GM18498 (cell line): ENCODE results near the gene GATAD2A.
A peak's percentile ranks its signal among the peaks of the same experiment; 100 is the strongest.
"Not testable (repeated sequence)": the region's sequence is repeated elsewhere in the genome, so short reads cannot be mapped to it uniquely, and the experiment has no call there.

Experiments
- ATAC-seq: cut with Tn5 transposase; IDR thresholded peaks from one replicate; pipeline ENCODE4 v1.9.1; 2021; ENCODE audit warnings: mild to moderate bottlenecking, moderate library complexity; ENCODE audit not compliant: unreplicated experiment

The GATAD2A gene

DNA sequence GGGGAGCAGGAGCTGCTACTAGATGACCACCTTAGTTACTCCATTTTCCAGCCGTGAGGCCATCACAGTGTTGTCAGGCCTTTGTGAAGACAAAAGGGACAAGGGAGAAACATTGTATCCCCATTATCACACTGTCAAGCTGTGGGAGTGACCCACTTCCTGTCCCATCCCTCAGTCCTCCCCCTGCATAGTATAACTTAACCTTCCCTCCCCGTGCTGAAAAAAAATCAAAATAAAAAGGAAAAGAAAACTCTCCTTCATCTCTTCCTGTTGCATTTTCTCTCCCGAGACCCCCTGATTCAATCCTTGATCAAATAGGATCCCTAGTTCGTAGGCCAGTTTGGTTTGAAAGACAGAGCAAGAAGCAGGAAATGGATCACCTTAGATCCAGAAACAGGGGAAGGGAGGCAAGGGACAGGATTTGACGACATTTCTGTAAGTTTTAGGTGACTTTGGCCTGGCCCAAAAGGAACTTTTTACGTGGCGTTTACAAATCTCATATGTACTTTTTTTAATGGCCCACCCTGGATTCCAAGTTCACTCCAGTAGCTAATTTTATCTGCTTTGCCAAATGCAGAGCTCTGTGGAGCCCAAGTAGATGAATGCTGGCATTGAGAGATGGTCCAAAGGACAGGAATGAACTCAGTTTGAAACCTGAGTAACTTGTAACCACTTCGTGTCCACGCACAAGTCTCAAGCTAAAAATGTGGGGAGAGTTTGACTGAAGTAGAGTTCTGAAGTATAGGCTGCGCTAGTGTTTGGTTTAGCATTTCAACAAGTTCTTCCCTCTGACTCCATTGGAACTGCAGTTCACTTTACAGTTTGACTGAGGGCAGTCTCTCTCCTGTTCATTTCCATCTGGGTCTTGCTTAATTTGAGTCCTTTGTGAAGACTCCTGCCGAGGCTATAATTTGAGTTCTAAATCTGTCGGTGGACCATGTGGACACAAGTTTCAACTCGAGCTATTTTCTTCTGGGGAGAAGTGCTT, 16.6 kb upstream of the GATAD2A start:
- ATAC-seq = no peak

- not testable (repeated sequence) for ATAC-seq
These were observed 15.8 kb upstream of the GATAD2A start for GRCh38 chr19:19389683-19390082.

- ATAC-seq = not testable (repeated sequence)
These were observed 11.1 kb upstream of the GATAD2A start for GRCh38 chr19:19394333-19394732.

DNA sequence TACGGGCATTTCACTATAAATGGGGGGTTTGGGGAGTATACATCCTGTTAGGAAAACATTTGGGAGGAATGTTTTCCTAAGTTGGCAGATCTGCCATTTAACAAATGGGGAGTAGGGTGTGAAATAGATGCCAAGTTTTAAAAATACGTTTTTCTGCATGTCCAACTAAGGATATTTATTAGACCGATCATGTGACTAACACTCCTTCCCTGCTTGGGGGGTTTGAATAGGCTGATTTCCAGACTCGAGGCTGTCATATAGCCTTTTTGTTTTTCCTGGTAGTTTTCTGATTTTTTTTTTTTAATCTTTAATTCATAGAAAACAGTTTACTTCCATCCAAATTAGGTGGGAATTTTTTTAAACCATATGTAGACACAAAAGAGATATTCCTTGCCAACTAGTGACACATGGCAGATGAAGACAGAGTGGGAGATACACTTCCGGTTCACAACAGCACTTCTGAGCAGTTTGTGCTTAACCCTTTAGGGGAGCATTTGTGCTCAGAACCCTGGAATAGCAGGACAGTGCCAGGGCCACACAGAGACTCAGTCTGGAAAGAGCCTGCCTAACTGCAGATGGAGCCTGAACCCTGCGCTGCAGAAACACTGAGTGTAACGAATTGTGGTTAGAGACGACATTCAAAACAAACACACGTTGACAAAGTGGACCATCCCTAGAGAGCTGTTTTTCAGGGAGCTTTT, 5.6 kb upstream of the GATAD2A start:
- ATAC-seq = no peak

DNA sequence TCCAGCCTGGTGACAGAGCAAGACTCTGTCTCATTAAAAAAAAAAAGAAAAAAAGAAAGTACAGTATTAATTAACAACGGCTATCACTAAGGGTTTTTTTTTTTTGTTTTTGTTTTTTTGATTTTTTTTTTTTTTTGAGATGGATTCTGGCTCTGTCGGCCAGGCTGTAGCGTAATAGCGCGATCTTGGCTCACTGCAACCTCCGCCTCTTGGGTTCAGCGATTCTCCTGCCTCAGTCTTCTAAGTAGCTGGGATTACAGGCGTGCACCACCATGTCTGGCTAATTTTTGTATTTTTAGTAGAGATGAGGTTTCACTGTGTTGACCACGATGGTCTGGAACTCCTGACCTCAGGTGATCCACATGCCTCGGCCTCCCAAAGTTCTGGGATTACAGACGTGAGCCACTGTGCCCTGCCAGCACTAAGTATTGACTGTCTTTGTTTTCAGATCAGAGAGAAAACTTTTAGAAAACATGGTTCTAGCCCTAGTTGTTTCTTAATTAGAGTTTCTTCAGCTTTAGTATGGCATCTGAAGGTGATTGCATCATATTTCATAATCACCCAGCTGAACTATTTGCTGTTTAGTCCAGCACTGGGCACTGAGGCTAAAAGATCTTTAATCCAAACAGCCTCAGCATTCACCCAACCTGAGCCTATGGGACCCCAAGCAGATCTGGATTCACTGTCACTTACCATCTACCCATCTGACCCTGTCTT, 2.7 kb upstream of the GATAD2A start:
- ATAC-seq = no peak

DNA sequence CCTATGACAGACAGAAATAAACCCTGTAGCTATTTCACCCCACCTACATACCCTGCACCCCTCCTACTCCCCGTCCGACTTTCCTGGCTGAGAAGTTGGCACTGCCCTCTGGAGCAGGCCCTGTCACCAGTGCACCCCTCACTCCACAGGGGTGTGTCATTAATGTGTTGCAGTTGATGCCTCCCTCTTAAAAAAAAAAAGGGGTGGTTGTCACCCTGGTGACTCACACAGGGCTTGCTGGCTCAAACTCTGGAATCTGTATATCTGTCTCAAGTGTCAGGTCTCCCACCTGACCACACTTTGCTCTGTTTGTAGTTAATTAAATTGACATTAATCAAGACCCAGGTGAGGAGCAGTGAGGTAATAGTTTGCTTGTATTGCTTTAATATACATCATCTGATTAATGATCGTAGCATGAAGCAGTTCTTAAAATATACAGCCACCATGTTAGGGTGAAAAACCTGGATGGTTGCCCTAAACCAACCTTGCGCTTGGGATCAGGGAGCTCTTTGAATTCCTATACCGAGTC, 2.0 kb upstream of the GATAD2A start:
- ATAC-seq = no peak

DNA sequence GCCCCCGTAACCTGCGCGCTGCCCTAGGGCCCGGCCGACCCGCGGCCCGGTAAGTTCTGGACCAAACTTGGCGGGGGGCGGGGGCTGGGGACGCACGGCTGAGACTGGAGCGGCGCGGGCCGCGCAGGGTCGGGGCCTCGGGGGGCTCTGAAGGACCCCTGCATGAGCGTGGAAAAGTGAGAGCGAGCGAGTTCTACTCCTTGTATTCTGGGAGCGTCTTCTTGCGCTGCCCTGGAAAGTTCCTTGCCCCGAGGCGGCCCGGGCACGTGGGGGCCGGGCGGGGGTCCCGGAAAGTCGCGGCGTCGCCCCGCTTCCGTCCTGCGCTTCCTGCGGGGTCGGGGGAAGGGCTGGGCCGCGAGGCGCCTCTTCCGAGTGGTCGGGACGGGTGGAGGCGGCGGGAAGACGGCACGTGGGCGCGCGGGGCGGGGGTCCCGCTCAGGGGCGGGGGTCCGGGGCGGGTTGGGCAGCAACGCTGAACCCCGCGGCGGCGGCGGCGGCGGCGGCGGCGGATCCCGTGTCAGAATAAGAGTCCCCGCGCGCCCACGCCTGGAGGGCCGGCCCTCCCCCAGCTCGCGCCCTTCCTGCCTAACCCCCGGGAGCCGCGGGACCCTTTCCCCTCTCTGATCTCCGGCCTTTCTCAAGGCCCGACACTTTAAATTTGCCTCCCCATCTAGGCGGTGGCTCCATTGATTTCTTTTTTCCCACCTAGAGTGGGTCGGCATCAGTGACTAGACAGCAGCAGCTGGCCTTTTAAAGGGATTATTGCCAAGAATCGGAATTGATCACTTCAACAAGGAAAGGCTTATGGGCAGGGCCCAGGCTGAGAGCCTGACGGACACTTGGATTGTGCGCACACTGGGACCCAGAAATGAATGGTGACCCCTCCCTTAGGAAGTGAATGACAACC, 749 bp downstream of the GATAD2A start:
- ATAC-seq = peak; percentile 33

GRCh38 chr19:19406878-19407632, 1.6 kb downstream of the GATAD2A start:
- ATAC-seq = peak; percentile 34

- no peak for ATAC-seq
These were observed 2.1 kb downstream of the GATAD2A start for GRCh38 chr19:19407633-19407930.

DNA sequence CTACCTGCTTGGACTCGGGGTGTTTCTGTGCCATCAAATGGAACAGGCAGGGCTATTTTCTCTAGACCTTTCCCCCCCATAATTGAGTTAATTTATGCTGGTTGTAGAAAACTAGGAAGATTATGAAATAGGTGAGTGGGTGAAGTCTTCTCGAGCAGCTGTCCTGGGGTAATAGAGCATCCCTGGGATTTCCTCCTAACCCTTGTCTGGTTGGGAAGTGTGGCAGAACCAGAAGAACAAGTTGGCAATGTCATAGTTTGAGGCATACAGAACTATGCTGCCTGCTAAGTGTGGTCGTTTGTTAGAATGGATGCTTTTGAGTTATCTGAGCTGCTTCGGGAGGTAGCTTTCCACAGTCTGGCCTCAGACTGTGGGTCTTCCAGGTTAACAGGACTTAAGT, 3.7 kb downstream of the GATAD2A start:
- no peak for ATAC-seq

GRCh38 chr19:19409631-19410030, 4.2 kb downstream of the GATAD2A start:
- ATAC-seq = no peak

DNA sequence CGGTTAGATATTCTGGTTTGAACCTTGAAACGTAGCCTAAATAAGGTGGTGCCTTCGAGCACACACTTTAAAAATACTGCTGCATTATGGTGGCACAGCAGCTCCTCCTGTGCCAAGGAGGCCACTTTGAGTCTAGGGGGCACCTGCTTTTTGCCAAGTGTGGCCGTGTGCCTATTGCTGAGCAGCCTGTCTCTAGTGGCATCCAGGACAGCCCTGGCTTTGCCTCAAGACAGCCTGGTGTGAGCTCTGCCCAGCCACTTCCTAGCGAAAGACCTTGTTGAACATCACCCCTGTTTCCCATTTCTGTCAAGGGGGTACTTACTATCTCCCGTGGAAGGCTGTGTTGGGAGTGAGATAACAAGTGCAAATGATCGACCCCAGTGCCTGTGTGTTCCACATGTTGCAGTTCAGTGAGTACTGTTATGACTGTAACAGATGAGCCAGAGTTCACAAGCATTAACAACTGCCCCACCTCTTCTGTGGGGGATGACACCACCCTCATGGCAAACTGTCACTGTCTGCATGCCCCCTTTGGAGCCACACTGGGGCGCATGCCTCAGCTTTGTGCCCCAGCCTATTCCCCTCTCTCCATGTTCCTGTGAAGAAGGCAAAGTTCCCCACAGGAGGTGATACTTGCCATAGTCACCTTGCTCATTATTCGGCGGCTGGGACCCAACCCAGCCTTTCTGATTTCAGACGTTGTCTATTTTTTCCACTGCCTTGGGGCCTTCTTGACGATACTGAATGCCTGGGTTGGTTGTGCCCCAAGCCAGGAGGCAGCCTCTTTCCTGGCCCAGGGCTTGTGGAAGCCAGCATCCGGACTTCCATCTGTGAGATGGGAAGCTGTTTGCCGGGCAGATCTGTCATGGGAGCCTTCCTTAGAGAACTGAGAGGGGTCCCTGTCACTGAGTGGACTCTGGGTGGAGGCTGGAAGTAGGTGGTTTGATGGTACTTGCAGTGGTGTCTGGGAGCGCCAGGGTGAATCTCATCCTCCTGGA, 5.4 kb downstream of the GATAD2A start:
- no peak for ATAC-seq

DNA sequence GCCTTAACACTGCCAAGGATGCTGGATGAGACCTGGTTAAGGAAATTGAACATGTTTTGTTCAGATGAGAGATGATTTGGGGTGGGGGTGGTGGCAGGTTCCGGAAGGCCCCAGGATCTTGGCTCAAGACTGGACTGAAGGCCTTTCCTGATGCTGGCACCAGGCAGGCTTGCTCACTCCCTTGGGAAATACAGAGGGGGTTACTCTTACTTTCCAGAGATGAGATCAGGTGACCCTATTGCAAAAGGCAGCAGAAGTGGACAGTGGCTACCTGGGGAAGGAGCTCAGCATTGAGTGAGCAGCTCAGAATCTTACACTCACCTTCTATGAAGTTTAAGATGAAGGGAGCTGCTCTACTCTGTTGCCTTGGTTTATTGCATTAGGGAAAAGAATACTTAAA, 10.8 kb downstream of the GATAD2A start:
- no peak for ATAC-seq

DNA sequence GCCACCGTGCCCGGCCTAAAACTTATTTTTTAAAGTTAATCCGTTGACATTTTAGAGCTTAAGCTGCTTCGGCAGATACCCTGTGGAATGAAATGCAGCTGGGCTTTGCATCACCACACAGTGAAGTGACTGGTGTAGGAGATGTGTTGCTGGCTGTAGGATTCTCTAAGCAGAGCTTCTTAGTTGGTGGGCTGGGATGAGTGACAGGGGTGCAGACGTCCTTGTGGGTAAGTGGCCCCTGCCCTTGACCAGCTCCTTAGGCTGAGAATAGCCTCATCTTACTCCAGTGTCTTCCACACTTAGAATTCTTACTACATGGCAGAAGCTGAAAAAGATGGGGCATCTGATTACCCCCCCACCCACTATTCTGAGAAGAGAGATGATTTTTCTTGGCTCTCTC, 11.6 kb downstream of the GATAD2A start:
- no peak for ATAC-seq

DNA sequence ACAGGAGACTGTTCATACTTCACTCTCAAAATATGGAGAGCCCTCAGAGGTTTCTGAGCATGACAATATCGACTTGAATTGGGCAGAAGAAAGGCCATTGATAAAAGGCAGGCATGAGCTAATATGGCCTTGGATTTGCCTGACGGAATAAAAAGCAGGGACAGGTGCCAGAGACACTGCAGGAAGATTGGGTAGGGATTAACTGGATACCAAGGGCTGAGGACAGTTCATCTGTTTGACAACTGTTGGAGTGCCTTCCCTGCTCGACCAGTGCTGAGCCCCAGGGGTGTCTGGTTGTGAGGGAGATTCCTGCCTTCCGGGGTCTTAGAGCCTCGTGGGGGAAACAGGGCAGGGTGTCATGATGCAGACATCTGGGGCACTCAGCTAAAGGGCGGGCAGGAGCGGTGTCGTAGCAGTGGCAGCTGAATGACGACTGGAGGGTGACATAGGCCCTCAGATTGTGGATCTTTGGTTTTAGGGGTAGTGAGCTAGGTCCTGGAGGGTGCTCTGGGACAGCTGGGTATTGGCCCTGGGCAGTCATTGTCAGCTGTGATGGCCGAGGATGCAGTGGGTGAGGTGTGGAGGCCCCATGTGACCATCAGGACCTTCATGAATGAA, 12.3 kb downstream of the GATAD2A start:
- no peak for ATAC-seq

DNA sequence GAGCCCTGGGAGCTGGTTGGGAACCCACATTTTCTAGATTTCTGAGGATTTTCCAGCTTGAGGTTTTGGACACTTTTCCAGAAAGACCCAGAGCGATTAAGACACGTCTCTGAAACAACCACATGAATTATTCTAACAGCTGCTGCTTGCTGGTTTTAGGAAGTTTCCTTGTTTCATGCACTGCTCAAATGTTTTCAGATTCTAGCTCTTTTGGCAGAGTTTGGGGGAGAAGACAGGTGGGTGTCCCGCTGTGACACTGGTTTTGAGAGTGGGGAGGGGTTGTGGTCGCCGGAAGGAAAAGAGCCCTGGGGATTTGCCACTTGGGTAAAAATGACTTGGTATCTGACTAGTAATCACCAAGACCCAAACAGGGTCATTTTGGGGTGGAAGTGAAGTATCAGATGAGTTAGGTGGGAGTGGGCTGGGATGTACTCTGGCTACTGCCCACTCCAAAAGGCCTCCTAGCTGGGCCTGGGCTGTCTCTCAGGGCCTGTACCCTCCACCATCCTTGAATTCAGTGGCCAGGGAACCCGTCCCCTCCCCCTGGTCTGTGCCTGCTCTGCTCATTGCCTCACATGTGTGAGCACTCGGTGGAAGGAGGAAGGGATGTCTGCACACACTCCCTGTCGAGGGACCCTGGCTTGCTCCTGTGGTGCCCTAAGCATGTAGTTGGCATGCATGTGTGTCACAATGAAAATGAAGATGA, 13.2 kb downstream of the GATAD2A start:
- ATAC-seq = no peak

GRCh38 chr19:19420570-19421298, 15.3 kb downstream of the GATAD2A start:
- ATAC-seq = no peak
